HG03025 (cell line): ENCODE results near the gene ADARB1.

Experiments used
- ATAC-seq: cut with Tn5 transposase; IDR thresholded peaks from one replicate; pipeline ENCODE4 v1.9.1; 2021; ENCODE audit warnings: mild to moderate bottlenecking, moderate library complexity; ENCODE audit not compliant: unreplicated experiment, low FRiP score

Gene ADARB1

GRCh38 chr21:45054227-45054926 lies 20.0 kb upstream of the ADARB1 start:
- ATAC-seq = no peak

DNA sequence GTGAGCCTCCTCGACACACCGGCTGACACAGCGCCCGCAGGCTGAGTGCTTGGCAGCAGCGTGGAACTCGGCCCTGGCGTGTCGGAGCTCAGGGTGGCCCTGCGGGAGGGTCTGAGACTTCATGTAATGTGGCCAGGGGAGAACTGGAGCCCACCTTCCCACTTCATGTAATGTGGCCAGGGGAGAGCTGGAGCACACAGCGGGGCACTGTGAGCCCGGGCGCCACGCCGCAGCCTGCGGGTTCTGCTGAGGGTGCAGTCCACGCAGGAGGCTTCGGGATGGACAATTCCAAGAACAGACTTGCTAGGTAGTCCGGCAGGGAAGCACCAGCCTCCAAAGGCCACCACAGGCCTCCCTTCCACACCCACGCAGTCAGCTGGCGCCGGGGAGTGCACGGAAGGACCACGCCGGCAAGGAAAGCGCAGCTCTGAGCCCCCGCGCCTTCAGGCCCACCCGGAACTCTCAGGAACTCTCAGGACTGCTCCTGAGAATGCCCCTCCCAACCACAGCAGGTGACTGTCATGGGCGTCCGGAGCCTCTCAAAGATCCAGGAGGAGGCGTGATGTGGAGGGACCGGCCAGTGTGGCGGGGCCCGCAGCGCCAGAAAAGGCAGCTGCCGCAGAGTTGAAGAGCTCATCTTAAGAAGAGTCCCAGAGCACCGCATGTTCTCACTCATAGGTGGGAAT lies 19.3 kb upstream of the ADARB1 start:
- no peak for ATAC-seq

DNA sequence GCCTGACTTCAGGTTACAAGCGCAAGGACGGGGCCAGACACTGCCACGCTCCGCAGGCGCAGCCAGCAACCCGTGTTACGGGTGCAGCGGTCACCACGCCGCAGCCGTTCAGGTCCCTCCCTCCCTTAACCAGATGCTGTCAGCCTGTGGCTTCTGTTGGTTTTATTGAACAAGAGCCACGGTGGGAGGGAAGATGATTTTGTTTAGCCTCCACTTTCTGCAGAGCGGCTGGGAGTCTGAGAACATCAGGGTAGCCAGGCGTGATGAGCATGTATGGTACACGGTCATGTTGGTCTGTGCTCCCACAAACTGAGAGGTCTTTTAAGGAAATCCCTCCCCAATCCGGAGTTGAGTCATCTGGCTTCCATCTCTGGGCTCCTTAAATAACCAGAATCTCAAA lies 18.5 kb upstream of the ADARB1 start:
- no peak for ATAC-seq

DNA sequence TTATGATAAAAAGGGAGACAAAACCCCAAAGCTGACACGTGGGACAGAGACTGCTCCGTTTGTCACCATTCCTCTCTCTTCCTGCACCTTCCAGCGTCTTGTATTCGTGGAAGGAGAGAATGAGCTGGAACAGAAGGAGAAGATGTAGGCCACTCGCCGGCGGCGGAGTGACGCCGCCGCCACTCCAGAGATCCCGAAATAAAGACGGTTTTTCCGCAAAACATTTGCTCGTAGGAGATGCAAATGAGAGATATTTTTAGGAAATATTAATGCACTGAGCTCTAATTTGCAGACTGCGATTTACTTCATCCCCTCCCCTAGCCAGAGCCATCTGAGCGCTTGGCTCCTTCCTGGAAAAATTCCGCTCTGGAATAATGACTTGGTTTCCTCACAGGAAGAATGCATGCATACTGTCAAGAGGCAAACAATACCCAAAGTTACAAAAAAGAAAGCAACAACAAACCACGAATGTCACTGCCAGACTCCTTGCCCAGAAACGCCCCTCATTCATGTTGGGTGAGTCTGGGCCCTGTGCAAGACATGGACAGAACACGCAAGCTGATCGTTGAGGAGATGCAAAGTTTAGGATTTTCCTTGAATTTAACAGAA lies 18.0 kb upstream of the ADARB1 start:
- no peak for ATAC-seq

DNA sequence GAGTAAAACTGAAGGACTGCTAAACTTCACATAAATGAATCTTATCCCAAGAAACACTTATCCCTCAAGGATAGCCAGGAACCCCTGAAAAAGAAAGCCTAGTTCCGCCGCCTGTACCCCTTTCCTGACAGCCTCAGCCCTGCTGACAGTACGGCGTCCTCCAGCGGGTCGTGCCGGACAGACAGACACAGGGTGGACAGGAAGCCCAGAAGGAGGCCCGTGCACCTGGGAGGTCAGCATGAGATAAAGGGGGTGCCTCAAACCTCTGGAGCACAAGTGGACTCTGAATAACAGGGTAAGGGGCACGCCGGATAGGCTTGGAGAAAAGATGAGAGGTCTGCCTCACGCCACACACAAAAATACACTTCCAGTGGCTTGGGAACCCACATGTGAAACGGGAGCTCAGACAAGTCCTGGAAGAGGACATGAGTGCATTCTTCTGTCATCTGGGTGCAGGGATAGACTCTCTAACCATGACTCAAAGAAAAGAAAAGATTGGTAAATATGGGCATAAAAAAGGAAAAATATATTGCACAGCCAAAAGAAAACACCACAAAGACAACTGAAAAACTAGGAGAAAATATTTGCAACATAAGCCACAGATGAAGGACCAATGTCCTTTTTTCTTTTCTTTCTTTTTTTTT lies 17.3 kb upstream of the ADARB1 start:
- ATAC-seq = no peak

GRCh38 chr21:45057886-45058285 lies 16.5 kb upstream of the ADARB1 start:
- no peak for ATAC-seq

DNA sequence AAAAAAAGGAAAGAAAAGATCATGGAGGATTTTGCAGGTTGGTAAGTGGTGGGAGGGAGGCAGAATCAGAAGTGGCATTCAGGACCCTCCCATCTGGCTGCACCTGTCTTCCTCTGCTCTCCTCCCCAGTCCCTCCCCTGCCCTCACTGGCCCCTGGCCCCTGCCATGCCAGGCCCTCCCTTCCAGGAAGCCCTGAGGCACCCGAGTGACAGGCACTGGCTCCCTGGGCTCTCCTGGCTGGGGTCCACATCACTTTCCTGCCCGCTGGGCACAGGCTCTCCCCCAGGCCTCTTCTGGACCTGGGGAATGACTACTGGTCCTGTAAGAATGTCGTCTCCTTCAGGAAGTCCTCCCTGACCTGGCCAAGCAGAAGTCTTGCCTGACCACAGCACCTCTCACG lies 15.3 kb upstream of the ADARB1 start:
- no peak for ATAC-seq

DNA sequence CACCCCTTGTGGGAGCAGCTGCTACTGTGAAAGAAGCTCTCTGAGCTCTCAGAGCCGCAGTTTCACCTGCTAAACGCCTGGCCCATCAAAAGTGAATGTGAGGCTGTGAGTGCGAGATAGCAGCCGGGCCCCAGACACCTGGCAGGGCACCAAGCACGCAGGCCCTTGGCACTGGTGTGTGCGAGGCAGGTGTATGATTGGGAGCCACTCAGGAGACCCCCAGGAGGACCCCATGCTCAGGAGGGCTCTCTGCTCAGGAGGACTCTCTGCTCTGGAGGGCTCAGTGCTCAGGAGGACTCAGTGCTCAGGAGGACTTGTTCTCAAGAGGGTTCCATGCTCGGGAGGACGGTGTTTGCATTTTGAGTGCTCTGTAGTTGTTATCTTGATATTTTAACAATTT lies 14.3 kb upstream of the ADARB1 start:
- no peak for ATAC-seq

DNA sequence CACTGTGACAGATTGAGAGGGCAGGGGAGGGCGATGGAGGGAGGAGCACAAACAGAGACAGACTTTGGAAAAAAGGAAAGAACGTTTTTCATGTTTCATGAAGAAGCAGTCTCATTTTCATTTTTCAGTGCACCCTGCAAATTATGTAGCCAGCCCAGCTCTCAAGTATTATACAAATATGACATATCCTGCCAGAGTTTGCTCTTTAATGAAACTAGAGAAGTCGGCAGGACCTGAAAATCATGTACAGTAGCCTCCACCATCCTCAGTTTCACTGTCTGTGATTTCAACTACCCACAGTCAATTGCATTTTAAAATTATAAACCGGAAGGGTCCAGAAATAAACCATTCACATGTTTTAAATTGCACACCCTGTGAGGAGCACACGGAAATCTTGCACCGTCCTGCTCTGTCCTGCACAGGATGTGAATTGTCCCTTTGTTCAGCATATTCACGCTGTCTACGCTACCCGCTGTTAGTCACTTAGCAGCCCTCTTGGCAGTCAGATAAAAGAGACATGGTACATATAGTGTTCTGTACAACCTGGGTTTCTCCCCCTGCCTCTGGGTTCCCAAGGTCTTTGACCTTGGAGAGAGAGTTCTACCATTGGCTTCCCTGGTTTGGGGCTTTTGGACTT lies 13.6 kb upstream of the ADARB1 start:
- ATAC-seq = no peak

- ATAC-seq = no peak
These were observed 10.3 kb upstream of the ADARB1 start for GRCh38 chr21:45064091-45064490.

DNA sequence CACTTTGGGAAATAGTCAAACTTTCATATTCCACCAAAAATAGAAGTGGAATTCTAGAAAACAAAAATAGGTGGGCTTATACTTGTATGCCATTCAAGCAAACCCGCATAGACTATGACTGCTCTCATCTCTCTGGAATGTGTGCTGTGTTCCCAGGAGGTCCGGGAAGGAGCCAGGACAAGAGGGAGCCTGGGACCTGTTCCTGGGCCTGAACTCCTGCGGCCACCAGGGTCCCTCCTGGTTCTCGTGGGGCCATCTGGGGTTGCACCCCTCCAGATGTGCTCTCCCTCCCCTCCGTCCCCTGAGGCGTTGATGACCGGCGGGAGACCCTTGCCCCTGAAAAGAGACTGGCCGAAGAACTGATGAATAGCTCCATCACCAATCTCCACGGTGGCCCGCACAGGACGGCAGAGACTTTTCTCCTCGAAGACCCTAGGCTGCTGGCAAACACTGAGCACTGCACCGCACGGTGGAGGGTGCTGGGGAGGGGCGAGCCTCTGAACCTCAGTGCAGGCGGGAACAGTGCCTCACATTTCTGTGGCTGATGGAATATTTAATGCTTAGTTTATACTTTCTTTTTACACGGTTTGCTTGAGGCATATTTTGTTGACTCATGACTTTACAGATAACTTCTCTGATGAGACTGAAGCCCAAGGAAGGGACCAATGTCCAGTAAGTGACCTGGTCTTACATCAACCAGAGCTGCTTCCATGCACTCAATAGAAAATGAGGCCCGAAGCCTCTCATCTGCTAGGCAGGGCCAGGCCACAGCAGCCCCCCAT lies 9.6 kb upstream of the ADARB1 start:
- ATAC-seq = no peak

DNA sequence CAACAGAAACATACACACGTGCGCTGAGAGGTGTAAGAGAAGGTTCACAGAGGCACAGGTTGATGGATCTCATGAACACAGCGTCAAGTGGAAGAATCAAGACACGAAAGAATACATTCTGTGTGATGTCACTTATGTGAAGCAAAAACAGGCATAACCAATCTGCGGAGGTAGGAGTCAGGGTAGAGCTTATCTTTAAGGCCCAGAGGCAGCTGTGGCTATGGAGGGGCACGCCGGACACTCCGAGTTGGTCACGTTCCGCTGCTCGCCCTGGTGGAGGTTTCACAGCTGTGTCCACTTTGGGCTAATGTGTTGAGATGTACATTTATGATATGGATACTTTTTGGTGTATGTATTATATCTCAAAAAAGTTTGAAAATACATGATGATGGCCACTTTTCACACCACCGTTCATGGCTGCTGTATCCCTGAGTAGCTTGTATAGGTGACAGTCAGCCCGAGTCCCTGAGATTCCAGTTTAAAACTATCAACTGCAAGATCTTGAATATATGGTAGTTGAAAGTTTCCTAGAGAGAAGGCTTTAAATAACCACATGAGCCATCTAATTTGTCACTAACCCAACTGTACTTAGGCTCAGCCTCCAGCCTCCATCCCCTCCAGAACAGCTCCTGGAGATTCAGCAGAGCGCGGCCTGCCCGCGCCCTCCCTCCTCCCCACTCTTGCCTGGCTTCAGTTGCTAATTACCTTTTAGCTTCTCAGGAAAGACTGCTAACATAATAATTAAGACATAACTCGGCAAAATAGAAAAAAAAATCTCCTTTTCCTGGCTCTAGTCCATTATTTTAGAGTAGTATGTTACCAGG lies 6.7 kb upstream of the ADARB1 start:
- ATAC-seq = no peak

DNA sequence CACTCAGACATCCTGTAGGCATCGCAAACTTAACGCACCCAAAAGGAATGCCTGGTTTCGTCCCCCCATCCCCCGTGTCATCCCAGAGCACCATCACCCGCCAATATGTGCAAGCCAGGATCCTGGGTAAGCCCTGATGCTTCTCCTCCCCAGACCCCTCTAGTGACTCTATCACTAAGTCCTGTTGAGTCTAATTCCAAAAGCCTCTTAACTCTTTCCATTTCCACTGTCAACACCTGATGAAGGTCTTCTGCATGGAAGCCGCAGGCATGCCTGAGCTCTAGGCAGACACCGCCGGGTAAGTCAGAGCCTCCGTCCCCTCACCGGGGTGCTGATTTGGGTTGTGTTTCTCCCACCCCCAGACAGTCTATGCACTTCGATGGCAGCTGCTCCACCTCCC lies 5.3 kb upstream of the ADARB1 start:
- no peak for ATAC-seq

DNA sequence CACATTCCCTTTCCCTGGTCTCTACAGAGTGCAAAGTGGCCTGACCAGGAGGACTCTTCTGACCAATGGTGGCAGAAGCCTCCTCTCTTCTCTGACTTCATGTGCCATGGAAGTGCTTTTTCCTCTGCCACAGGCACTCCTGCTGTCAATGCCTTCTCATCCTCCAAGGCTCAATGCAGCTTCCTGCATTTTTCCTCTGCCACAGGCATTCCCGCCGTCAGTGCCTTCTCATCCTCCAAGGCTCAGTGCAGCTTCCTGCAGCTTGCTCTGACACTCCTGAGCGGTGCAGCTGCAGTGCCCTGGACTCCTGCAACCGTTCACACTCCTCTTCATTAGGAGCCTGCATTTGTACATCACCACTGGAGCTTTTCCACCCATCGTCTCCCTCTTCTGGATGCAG lies 4.7 kb upstream of the ADARB1 start:
- ATAC-seq = no peak

DNA sequence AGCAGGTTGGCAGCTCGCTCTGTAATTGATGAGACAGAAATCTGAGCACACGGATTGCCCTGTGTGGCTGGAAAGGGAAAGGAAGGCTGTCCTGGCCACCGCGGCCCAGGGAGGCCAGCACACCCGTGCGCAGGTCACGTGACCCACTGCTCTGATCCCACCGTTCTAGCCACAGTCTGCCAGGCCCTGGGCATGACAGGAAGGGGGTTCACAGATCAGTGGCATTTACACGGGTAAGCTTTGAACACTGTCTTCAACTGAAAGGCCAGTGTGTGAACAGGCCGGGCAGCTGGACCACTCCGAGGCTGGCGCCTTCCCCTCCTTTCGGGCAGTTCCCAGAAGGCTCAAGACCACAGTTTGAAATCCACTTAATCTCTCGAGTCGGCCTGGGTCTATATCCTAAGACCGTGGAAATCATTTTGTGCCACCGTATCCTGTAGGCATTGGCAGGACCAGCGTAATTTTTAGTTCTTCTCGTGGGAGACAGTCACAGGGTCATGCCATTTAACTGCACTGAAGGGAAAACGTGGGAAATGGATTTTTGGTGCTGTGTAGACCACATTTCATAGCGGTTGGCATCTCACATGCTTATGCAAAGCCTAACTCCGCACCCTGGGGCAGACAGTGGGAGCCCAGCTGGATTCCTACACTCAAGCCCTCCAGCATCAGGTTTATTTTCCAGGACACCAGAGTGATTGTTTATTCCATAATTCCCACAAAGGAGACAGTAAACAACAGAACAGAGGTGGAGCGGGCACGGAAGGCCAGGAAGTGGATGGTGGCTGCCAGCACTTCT lies 3.1 kb upstream of the ADARB1 start:
- no peak for ATAC-seq

DNA sequence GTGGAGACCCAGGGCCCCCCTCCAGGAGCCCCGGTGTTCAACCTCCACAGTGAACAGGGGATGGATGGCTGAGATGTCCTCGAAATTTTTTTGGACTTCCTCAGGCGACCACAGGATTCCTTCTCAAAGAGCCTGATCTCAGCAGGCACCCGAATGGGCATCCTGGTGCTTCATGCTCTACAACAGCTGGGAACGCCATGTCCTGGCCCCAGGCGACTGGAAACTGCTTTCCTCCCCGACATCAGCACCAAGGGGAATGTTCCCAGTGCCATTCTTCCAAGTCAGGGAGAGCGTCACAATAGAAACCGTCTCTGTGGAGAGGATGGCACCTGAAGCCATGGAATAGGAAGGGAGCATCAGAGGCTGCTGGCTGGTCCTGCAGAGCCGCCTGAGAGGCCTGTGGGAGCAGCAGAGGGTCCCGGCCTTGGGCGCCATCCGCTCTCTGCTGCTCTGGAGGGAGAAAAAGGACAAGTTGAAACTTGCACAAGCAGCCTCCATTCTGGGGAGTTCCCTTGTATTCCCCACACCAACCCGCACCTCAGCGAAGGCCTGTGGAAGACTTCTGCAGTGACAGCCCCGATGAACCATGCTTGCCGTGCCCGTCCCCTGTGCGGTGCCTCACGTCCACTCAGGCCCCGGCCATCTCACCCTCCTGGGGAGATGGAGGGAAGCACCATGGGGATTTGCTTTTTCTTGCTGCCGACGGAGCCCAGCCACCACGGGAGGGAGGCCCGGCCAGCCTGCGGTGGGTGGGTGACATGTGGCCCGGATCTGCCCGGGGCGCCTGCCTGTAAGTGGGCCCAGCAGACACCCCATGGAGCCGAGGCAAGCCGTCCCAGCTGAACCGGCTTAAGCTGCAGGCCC lies 2.3 kb upstream of the ADARB1 start:
- no peak for ATAC-seq

GRCh38 chr21:45072738-45073300 lies 1.6 kb upstream of the ADARB1 start:
- no peak for ATAC-seq
